ENCODE measurements around the gene KYAT1.

DNA sequence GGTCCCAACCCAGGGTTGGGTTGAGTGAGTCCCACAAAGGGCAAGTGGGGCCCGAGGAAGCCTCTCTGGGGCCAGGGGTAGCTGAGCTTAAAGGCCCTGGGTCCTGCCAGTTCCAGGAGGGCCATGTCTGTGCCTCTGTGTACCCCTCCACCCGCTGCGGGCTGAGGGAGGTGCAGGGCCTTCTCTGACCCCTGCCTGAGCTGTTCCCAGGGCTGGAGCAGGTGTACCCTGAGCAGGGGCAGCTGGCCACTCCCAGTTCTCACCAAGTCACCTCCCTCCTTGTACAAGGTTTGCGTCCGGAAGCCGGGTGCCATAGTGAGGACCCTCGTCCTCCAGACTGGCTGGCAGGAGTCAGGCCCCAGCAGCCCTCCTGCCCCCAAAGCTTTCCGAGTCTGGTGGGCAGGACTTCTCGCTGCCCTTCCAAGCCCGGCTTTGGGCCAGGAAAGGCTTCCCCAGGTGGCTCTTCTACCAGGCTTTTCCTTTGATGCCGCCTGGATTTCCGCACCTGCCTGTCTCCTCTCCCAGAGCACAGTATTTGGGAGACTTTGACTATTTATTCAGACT is 72.6 kb downstream of the KYAT1 start:
- TF ChIP-seq POLR2A (IDR thresholded peaks at IDR 0.05) (no peak), POLR2AphosphoS5 (IDR thresholded peaks at IDR 0.05) (no peak)
